GM23338 (cell line): Measurements from ENCODE around the gene SMTNL2. TPM values are rescaled to one million over a fixed set of nuclear protein-coding genes. Genes with fewer than 3 reads are reported as not detected.

Experiments used
- ATAC-seq: fragments of 200-7000 bp; cut with Tn5 transposase; 3 replicates; pipeline ENCODE4 v1.9.1; 2020
- DNase-seq: peaks from one replicate; pipeline ENCODE4 v3.0.0-alpha.2; 2015; ENCODE audit warnings: low spot score
- H2AFZ ChIP-seq: fragments of 200-600 bp; sonication (generic); 2 replicates; pipeline ENCODE4 v1.8.0; 2016; ENCODE audit warnings: antibody characterized with exemption, mild to moderate bottlenecking, moderate library complexity
- H3F3A ChIP-seq: fragments of 200-600 bp; sonication (generic); replicated peaks from 2 replicates; pipeline ENCODE4 v1.8.0; 2017; ENCODE audit warnings: antibody characterized with exemption, mixed run types, low read depth
- H3K27ac ChIP-seq: fragments of 200-600 bp; sonication (generic); 2 replicates; pipeline ENCODE4 v1.6.1; 2016; ENCODE audit warnings: low read depth
- H3K27me3 ChIP-seq: fragments of 200-600 bp; sonication (generic); 2 replicates; pipeline ENCODE4 v1.8.0; 2016; ENCODE audit warnings: mild to moderate bottlenecking, mixed run types, moderate library complexity; ENCODE audit not compliant: insufficient read depth
- H3K36me3 ChIP-seq: fragments of 200-600 bp; sonication (generic); 2 replicates; pipeline ENCODE4 v1.8.0; 2016; ENCODE audit warnings: mild to moderate bottlenecking; ENCODE audit not compliant: insufficient read depth
- H3K4me1 ChIP-seq: fragments of 200-600 bp; sonication (generic); 2 replicates; pipeline ENCODE4 v1.8.0; 2016; ENCODE audit warnings: mild to moderate bottlenecking, moderate library complexity; ENCODE audit not compliant: insufficient read depth
- H3K4me2 ChIP-seq: fragments of 200-600 bp; sonication (generic); 2 replicates; pipeline ENCODE4 v1.7.1; 2017; ENCODE audit warnings: mixed run types
- H3K4me3 ChIP-seq: fragments of 200-600 bp; sonication (generic); 2 replicates; pipeline ENCODE4 v1.6.1; 2016; ENCODE audit warnings: mixed run types
- H3K79me2 ChIP-seq: fragments of 200-600 bp; sonication (generic); replicated peaks from 2 replicates; pipeline ENCODE4 v1.8.0; 2017; ENCODE audit warnings: mild to moderate bottlenecking; ENCODE audit not compliant: insufficient read depth
- H3K9me2 ChIP-seq: fragments of 200-600 bp; sonication (generic); 2 replicates; pipeline ENCODE4 v1.8.0; 2017; ENCODE audit not compliant: insufficient read depth
- H4K20me1 ChIP-seq: fragments of 200-600 bp; sonication (generic); replicated peaks from 2 replicates; pipeline ENCODE4 v1.8.0; 2017; ENCODE audit warnings: mild to moderate bottlenecking; ENCODE audit not compliant: insufficient read depth
- H3K27ac Mint-ChIP-seq: 2 replicates; pipeline ENCODE4 v1.8.0; 2020; ENCODE audit warnings: inconsistent platforms, mild to moderate bottlenecking, moderate library complexity, mixed read lengths
- H3K27me3 Mint-ChIP-seq: 3 replicates; pipeline ENCODE4 v1.8.0; 2022; ENCODE audit warnings: low read depth, mild to moderate bottlenecking, moderate library complexity, mixed read lengths, inconsistent platforms; ENCODE audit not compliant: insufficient read depth, poor library complexity
- H3K36me3 Mint-ChIP-seq: 3 replicates; pipeline ENCODE4 v1.8.0; 2021; ENCODE audit warnings: low read depth, mild to moderate bottlenecking, inconsistent platforms, moderate library complexity, mixed read lengths
- H3K4me1 Mint-ChIP-seq: 3 replicates; pipeline ENCODE4 v1.8.0; 2020; ENCODE audit warnings: mild to moderate bottlenecking, inconsistent platforms, mixed read lengths
- H3K4me3 Mint-ChIP-seq: 3 replicates; pipeline ENCODE4 v1.8.0; 2021; ENCODE audit warnings: moderate library complexity, mild to moderate bottlenecking, inconsistent platforms, mixed read lengths
- H3K9me3 Mint-ChIP-seq: 3 replicates; pipeline ENCODE4 v1.8.0; 2020; ENCODE audit warnings: moderate library complexity, mild to moderate bottlenecking, inconsistent platforms, mixed read lengths
- CREB1 ChIP-seq: fragments of 250-450 bp; sonication (Bioruptor Pico); IDR thresholded peaks from 2 replicates; pipeline ENCODE4 v1.5.0; 2020; ENCODE audit warnings: low read depth, mild to moderate bottlenecking, moderate library complexity
- CTCF ChIP-seq, 2 experiments: fragments of 200-600 bp in 1 of 2; sonication (generic) in 1 of 2; conservative IDR thresholded peaks; 2 replicates each; pipeline versions ENCODE4 v1.5.1 to v1.6.1; 2016 to 2017; ENCODE audit warnings: antibody characterized with exemption in 2 of 2, low read depth in 2 of 2, mild to moderate bottlenecking in 2 of 2, moderate library complexity in 1 of 2
- ETS1 ChIP-seq: IDR thresholded peaks from 2 replicates; pipeline ENCODE4 v1.6.1; 2016; ENCODE audit warnings: antibody characterized with exemption
- EZH2 ChIP-seq: fragments of 200-600 bp; sonication (generic); IDR thresholded peaks from one replicate; pipeline ENCODE4 v1.8.0; 2017; ENCODE audit warnings: antibody characterized with exemption, mild to moderate bottlenecking, low read depth; ENCODE audit not compliant: unreplicated experiment
- JUNB ChIP-seq: IDR thresholded peaks from one replicate; pipeline ENCODE4 v1.6.1; 2016; ENCODE audit warnings: antibody characterized with exemption; ENCODE audit not compliant: unreplicated experiment
- STAT1 ChIP-seq: IDR thresholded peaks from one replicate; pipeline ENCODE4 v1.6.1; 2016; ENCODE audit warnings: antibody characterized with exemption; ENCODE audit not compliant: unreplicated experiment
- ZNF462 ChIP-seq: fragments of 250-450 bp; sonication (Bioruptor Pico); IDR thresholded peaks from 2 replicates; pipeline ENCODE4 v1.5.0; 2020; ENCODE audit warnings: mild to moderate bottlenecking, moderate library complexity
- polyA plus RNA-seq: library from polyadenylated mRNA; unstranded; fragments of >200 nt; fragmentation: Nextera tagmentation; extraction: Ambion mirVana; gene quantifications from 2 replicates; pipeline ENCODE4 v1.2.1, GENCODE V29; 2016
- total RNA-seq: library from RNA; depleted of rRNA; stranded (reverse); fragments of >200 nt; shearing (Covaris generic); gene quantifications from 2 replicates; pipeline ENCODE4 v1.2.3, GENCODE V29; 2014

SMTNL2 gene
- total and polyA plus RNA-seq, 2 experiments from 2014 or later = 1.3 to 4.3 TPM

GRCh38 chr17:4560837-4561256, 23.5 kb upstream of the SMTNL2 start:
- Histone ChIP-seq H3K36me3 (no peaks in the 10 kb centered on the region), H3K4me3 (no peak overlapping the region), H3K27ac (no peak overlapping the region), H3F3A (0 out of 2 replicates have a peak, but pooled peaks cover 3% of the 10 kb centered on the region), H3K4me1 (peaks cover 9% of the 10 kb centered on the region), H3K27me3 (no peaks in the 10 kb centered on the region), H3K4me2 (no peak overlapping the region), H4K20me1 (no peaks in the 10 kb centered on the region), H3K79me2 (0 out of 2 replicates have a peak, but pooled peaks cover under 1% of the 10 kb centered on the region), H3K9me2 (no peaks in the 10 kb centered on the region), H2AFZ (peak overlapping the region; percentile 78; the same call in 1 of the 2 replicates)
- no peaks in the 10 kb centered on the region for H3K36me3 Mint-ChIP-seq
- no peak overlapping the region for H3K27ac Mint-ChIP-seq
- ATAC-seq (peak; percentile 47), DNase-seq (peak; percentile 69)
- H3K4me1 Mint-ChIP-seq = peaks cover 19% of the 10 kb centered on the region
- TF ChIP-seq ETS1 (no peak), CTCF (conservative IDR thresholded peaks at IDR 0.05; ENCODE audit: low read depth in 2 of 2) (peak; percentile 48 to 64)
- no peaks in the 10 kb centered on the region for H3K9me3 Mint-ChIP-seq
- H3K4me3 Mint-ChIP-seq = no peak overlapping the region; the same call in 2 of the 3 replicates
- peaks cover 10% of the 10 kb centered on the region for H3K27me3 Mint-ChIP-seq

- no peak overlapping the region for H3K4me2 ChIP-seq
- H2AFZ ChIP-seq = no peak overlapping the region
- no peaks in the 10 kb centered on the region for H4K20me1 ChIP-seq
- Mint-ChIP-seq H3K9me3 (no peaks in the 10 kb centered on the region), H3K36me3 (no peaks in the 10 kb centered on the region), H3K4me1 (peaks cover 13% of the 10 kb centered on the region), H3K27ac (no peak overlapping the region), H3K27me3 (peaks cover 13% of the 10 kb centered on the region), H3K4me3 (no peak overlapping the region; the same call in 2 of the 3 replicates)
- ATAC-seq = no peak
- no peak overlapping the region for H3K4me3 ChIP-seq
- H3K4me1 ChIP-seq = no peaks in the 10 kb centered on the region
- H3K27me3 ChIP-seq = no peaks in the 10 kb centered on the region
- H3F3A ChIP-seq = no peaks in the 10 kb centered on the region
- H3K36me3 ChIP-seq = no peaks in the 10 kb centered on the region
- no peaks in the 10 kb centered on the region for H3K79me2 ChIP-seq
- H3K9me2 ChIP-seq = no peaks in the 10 kb centered on the region
- DNase-seq = no peak
- H3K27ac ChIP-seq = no peak overlapping the region
- TF ChIP-seq EZH2 (no peak), CREB1 (no peak), STAT1 (no peak), ZNF462 (CRISPR knock-in tag) (no peak), CTCF (conservative IDR thresholded peaks at IDR 0.05; ENCODE audit: low read depth in 2 of 2) (no peak), JUNB (no peak)
These were observed 22.0 kb upstream of the SMTNL2 start for GRCh38 chr17:4562015-4562969.
